Vagina (tissue), 2 donors: ENCODE results near the gene LDLRAD1. TPM values are rescaled to one million over a fixed set of nuclear protein-coding genes. Genes with fewer than 3 reads are reported as not detected.
"Not testable (repeated sequence)": the region's sequence is repeated elsewhere in the genome, so short reads cannot be mapped to it uniquely, and the experiment has no call there.

Source experiments
- DNase-seq, 2 donors: peaks; one replicate each; pipeline ENCODE4 v3.0.0-alpha.2; 2017; ENCODE audit errors: extremely low spot score in 2 of 2
- H3K27ac ChIP-seq: fragments of 200-600 bp; sonication (generic); one replicate; pipeline ENCODE4 v1.5.1; 2019
- H3K27me3 ChIP-seq: fragments of 200-600 bp; sonication (generic); one replicate; pipeline ENCODE4 v1.5.1; 2019
- H3K36me3 ChIP-seq, 2 donors: fragments of 200-600 bp; sonication (generic); one replicate each; pipeline ENCODE4 v1.5.1; 2017 to 2019
- H3K4me1 ChIP-seq: fragments of 200-600 bp; sonication (generic); one replicate; pipeline ENCODE4 v1.5.1; 2019
- H3K4me3 ChIP-seq, 2 donors: fragments of 200-600 bp; sonication (generic); 1 replicate in 1 of 2; 2 replicates in 1 of 2; pipeline ENCODE4 v1.5.1; 2016 to 2019
- H3K9me3 ChIP-seq: fragments of 200-600 bp; sonication (generic); one replicate; pipeline ENCODE4 v1.5.1; 2019
- POLR2A ChIP-seq, 2 donors: fragments of 450-650 bp; IDR thresholded peaks; one replicate each; pipeline ENCODE4 v1.6.1; 2017; ENCODE audit warnings: antibody characterized with exemption in 2 of 2, mild to moderate bottlenecking in 2 of 2, moderate library complexity in 2 of 2
- POLR2AphosphoS5 ChIP-seq, 2 donors: sonication (generic); formaldehyde crosslinking; IDR thresholded peaks; one replicate each; pipeline ENCODE4 v1.9.0; 2017; ENCODE audit warnings: antibody characterized with exemption in 2 of 2, mild to moderate bottlenecking in 2 of 2, low read depth in 1 of 2; ENCODE audit not compliant: insufficient read depth in 1 of 2
- intact Hi-C: fragments of 100-400 bp; cut with DNase I; formaldehyde crosslinking; loops from one replicate; pipeline ENCODE4 v1.15.1; 2023
- total RNA-seq: library from RNA; depleted of rRNA; stranded (reverse); fragments of >200 nt; gene quantifications from one replicate; pipeline ENCODE4 v1.2.3, GENCODE V29; 2016
- TF ChIP-seq, protein P1 (sequence below), 3 experiments: fragments of 450-650 bp in 2 of 3; fragments of 200-600 bp in 1 of 3; sonication (generic) in 1 of 3; IDR thresholded peaks; one replicate each; pipeline ENCODE4 v1.5.1; 2017 to 2019; ENCODE audit warnings: antibody characterized with exemption in 3 of 3, mild to moderate bottlenecking in 2 of 3, moderate library complexity in 2 of 3

The LDLRAD1 gene
- total RNA-seq, 1 donor from 2014 or later: not detected

DNA sequence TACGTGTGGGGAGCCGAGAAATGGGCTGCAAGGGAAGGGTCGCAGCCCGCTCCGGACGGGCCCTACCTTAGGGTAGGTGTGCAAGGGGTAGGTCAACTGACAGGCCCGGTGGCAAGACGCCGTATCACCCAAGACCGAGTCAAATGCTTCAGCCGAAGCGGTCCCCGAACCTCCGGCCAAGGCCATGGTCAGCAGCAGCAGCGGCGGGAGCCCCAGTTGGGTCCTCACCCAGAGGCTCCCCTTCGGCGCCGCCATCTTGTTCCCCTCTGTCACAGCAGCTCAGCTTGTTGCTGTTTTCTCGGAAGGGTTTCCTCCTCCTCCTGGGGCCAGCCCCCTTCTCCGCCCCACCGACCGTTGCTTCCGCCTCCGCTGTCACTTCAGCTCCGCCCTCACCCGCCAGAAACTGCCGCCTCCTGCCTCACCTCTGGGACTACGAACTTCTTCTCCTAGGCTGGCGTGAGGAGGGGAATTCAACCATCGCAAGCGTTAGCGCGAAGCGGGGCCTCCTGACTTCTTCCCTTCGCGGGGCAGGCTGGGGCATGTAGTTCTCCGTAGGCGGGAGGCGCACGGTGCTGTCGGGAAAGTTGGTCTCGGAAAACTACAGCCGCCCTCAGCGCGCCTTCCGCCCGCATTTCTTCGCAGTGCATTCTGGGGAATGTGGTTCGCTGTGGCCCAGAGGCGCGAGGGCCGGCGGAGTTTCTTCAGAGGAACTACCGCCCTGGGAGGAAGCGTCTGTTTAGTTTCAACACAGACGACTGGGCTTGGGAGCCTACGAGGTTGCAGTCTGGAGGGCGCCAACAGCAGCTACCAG is 35.2 kb upstream of the LDLRAD1 start, which contains the start of the genes TCEANC2 and TMEM59:
Gene TCEANC2 (plus strand): TSS at position 675 of the 811 bp plus-strand sequence. CDS start 815 bp downstream, outside the sequence.
Gene TMEM59 (minus strand): TSS at position 271 of the 811 bp plus-strand sequence. CDS start 16 bp downstream, at position 255.
- intact Hi-C loops: loop anchor here (5.0 kb wide), 1 partner anchor 106 kb away; the partner anchor contains the start of genes IFT25 and LRRC42
- H3K4me1 ChIP-seq: peaks cover 50% of the 10 kb centered on the region
- peak; percentile 49 to 68 for TF ChIP-seq POLR2A (IDR thresholded peaks at IDR 0.05)
- TF ChIP-seq, protein P1, sequence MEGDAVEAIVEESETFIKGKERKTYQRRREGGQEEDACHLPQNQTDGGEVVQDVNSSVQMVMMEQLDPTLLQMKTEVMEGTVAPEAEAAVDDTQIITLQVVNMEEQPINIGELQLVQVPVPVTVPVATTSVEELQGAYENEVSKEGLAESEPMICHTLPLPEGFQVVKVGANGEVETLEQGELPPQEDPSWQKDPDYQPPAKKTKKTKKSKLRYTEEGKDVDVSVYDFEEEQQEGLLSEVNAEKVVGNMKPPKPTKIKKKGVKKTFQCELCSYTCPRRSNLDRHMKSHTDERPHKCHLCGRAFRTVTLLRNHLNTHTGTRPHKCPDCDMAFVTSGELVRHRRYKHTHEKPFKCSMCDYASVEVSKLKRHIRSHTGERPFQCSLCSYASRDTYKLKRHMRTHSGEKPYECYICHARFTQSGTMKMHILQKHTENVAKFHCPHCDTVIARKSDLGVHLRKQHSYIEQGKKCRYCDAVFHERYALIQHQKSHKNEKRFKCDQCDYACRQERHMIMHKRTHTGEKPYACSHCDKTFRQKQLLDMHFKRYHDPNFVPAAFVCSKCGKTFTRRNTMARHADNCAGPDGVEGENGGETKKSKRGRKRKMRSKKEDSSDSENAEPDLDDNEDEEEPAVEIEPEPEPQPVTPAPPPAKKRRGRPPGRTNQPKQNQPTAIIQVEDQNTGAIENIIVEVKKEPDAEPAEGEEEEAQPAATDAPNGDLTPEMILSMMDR (IDR thresholded peaks at IDR 0.05): peak in 1 of 3 experiments; percentile 15
- peak; percentile 97 to 98 for TF ChIP-seq POLR2AphosphoS5 (IDR thresholded peaks at IDR 0.05; ENCODE audit: insufficient read depth in 1 of 2, low read depth in 1 of 2)

GRCh38 chr1:54052431-54052933 is 34.5 kb upstream of the LDLRAD1 start:
- Histone ChIP-seq H3K4me1 (peaks cover 57% of the 10 kb centered on the region), H3K27me3 (no peaks in the 10 kb centered on the region), H3K27ac (peak overlapping the region; percentile 91), H3K36me3 (no peaks in the 10 kb centered on the region), H3K9me3 (no peaks in the 10 kb centered on the region), H3K4me3 (peak overlapping the region; percentile 92 to 100)
- peak in 1 of 2 donors; percentile 88 for DNase-seq
- intact Hi-C loops: loop anchor here (5.0 kb wide), 1 partner anchor 105 kb away; the partner anchor contains the start of genes IFT25 and LRRC42
- no peak for TF ChIP-seq POLR2AphosphoS5 (IDR thresholded peaks at IDR 0.05; ENCODE audit: insufficient read depth in 1 of 2, low read depth in 1 of 2)

More for the DNA sequence above, 35.2 kb upstream of the LDLRAD1 start, which contains the start of the genes TCEANC2 and TMEM59:
- H3K36me3 ChIP-seq: no peaks in the 10 kb centered on the region
- peak within 1 kb of the TSS; percentile 91 for H3K27ac ChIP-seq
- H3K4me3 ChIP-seq: peak within 1 kb of the TSS; percentile 92 to 100
- no peaks in the 10 kb centered on the region for H3K27me3 ChIP-seq
- H3K9me3 ChIP-seq: no peaks in the 10 kb centered on the region
- peak; percentile 99 for DNase-seq

GRCh38 chr1:54051933-54052430 is 34.0 kb upstream of the LDLRAD1 start:
- Histone ChIP-seq H3K4me1 (peaks cover 62% of the 10 kb centered on the region), H3K4me3 (peak overlapping the region; percentile 92 to 100), H3K36me3 (no peaks in the 10 kb centered on the region), H3K27ac (peak overlapping the region; percentile 91), H3K27me3 (no peaks in the 10 kb centered on the region), H3K9me3 (no peaks in the 10 kb centered on the region)
- no peak for DNase-seq
- TF ChIP-seq, protein P1 (IDR thresholded peaks at IDR 0.05): no peak
- TF ChIP-seq POLR2A (IDR thresholded peaks at IDR 0.05) (no peak), POLR2AphosphoS5 (IDR thresholded peaks at IDR 0.05; ENCODE audit: insufficient read depth in 1 of 2, low read depth in 1 of 2) (no peak)
- intact Hi-C loops: loop anchor here (5.0 kb wide), 1 partner anchor 105 kb away; the partner anchor contains the start of genes IFT25 and LRRC42

GRCh38 chr1:54050435-54050834 is 32.4 kb upstream of the LDLRAD1 start:
- intact Hi-C loops: loop anchor here (5.0 kb wide), 1 partner anchor 103 kb away; the partner anchor contains the start of genes IFT25 and LRRC42
- DNase-seq, H3K27ac ChIP-seq, H3K4me3 ChIP-seq, H3K27me3 ChIP-seq, H3K9me3 ChIP-seq, H3K36me3 ChIP-seq: not testable (repeated sequence)
- H3K4me1 ChIP-seq: peaks cover 68% of the 10 kb centered on the region

DNA sequence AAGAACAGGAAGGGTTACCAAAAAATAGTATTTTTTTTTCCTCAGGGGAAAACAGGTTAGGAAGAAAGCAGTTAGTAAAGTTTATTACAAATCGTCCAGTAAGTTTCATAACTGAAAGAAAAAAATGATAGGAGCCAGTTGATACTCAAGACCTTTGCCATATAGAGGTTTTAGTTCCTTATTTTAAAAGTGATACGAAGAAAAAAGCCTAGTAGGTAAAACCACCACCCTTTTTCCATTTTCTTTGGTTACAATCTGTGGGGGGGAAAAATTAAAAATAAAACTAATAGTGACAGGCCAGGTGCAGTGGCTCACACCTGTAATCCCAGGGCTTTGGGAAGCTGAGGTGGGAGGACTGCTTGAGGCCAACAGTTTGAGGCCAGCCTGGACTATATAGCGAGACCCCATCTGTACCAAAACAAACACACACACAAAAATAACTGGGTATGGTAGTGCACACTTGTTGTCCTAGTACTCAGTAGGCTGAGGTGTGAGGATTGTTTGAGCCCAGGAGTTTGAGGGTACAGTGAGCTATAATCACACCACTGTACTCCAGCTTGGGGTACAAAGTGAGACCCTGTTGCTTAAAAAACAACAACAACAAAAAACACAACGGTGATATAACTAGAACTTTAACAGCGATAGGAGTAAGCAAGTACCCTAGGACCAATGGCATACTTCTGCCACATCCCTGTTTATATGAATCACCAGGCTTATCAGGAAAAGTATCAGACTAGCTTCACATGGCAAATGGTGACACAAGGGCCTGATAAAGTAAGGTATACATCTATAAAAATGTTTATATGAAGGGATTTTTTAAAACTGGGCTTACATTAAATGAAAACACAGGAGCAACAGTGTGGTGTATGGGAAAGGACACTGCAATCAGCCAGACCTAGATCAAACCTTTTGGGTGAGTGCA is 29.7 kb upstream of the LDLRAD1 start:
- intact Hi-C loops: no loop called here
- H3K27me3 ChIP-seq: no peaks in the 10 kb centered on the region
- TF ChIP-seq, protein P1 (IDR thresholded peaks at IDR 0.05): no peak
- TF ChIP-seq POLR2A (IDR thresholded peaks at IDR 0.05): no peak
- TF ChIP-seq POLR2AphosphoS5 (IDR thresholded peaks at IDR 0.05; ENCODE audit: insufficient read depth in 1 of 2, low read depth in 1 of 2): no peak
- no peaks in the 10 kb centered on the region for H3K9me3 ChIP-seq
- no peak overlapping the region for H3K27ac ChIP-seq
- H3K4me3 ChIP-seq: no peak overlapping the region
- peaks cover 0 to 13% of the 10 kb centered on the region in 2 donors for H3K36me3 ChIP-seq
- DNase-seq: no peak
- H3K4me1 ChIP-seq: peaks cover 56% of the 10 kb centered on the region
